Measurements from ENCODE around the gene FBXO31.
A peak's percentile ranks its signal among the peaks of the same experiment; 100 is the strongest.

Gene FBXO31

DNA sequence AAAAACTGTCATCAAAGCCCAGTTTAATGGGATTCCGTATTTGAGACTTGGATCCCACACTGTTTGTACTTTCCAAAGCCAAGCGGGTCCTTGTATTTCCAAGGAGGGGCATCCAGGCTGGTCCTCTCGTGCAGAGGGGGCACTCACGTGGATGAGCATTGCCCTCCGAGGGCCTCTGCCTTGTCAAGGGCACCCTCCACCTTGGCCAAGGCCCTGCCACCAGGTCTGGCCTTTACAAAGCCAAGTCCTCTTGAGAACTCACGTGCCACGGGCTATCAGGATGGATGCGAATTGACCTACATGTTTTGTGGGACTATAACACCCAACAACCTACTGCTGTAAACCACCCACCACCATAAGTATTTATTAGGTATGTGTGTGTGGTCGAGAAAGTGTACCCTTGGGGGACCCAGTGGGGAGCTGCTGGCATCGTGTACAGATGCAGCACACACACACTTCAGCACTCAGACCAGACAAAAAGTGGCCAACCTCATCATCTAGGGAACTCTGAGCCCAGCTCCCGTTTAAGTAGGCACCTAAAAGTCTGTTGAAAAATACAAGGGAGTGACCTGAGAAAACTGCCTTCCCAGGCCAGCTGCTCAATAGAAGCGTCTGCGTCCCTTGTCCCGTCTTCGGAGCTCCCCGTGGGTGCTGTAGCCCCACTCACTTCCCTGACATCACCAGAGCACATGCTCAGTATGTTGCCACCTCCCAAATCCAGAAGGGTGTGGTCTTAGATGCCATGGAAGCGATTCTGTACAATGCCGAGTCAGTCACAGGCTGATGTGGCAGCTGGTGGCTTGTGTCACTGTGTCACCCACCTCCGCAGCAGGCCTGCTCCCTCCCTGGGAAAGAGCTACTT lies 21.4 kb upstream of the FBXO31 start:
- H3K4me2 ChIP-seq, result no peak overlapping the region
- TF ChIP-seq Cebpa-rat (IDR thresholded peaks at IDR 0.05), result no peak
- H3K9me3 ChIP-seq (replicated peaks in 1 of 11), result no peaks in the 10 kb centered on the region
- H3K27ac ChIP-seq, result no peak overlapping the region
- H4K20me1 ChIP-seq, result peaks cover 15 to 83% (median 32%) of the 10 kb centered on the region in 11 experiments; a peak in 19 of 22 replicates
- no peak overlapping the region for H3K4me3 ChIP-seq
- H3K27me3 ChIP-seq, result no peaks in the 10 kb centered on the region
- H3K36me3 ChIP-seq, result peaks cover 62 to 100% (median 89%) of the 10 kb centered on the region in 11 experiments
- no peak overlapping the region for H3K9ac ChIP-seq
- H3K4me1 ChIP-seq, result no peaks in the 10 kb centered on the region

DNA sequence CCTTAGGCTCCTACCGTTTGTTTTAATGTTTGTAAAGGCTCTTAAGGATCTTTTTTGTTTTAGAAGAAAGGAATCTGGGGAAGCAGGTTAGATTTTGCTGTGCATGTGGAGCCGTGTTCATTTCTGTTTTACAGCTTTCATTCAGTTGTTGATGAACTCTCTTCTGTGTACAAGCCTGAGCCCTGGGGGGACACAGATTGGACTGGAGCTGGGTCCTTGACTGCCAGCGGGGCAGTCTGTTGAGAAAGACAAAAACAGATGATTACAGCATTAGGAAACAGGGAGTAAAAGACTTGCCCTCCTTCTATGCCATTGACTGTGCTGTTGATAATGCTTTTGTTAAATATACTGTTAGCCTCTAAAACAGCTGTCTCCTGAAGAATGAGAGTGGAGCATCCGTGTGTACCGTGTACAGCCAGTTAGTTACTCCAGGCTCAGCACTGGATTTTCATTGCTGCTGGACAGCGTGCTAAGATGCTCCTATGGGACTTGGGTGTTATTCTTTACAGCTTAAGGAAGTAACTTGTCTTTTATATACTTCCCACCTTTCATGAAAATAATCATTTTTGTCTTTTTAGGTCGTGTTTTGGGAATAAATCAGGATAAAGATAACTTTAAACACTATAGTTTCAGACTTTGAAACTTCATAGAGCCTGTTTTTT lies 11.7 kb upstream of the FBXO31 start:
- no peak overlapping the region for H3K27ac ChIP-seq
- no peak for TF ChIP-seq Cebpa-rat (IDR thresholded peaks at IDR 0.05)
- H3K9ac ChIP-seq, result peak overlapping the region in 2 of 11 experiments; percentile 4 to 99; a peak in 1 of 22 replicates
- H3K9me3 ChIP-seq (replicated peaks in 1 of 11), result no peaks in the 10 kb centered on the region
- H4K20me1 ChIP-seq, result peaks cover 66 to 80% (median 75%) of the 10 kb centered on the region in 11 experiments
- no peaks in the 10 kb centered on the region for H3K27me3 ChIP-seq
- peaks cover 35 to 50% (median 39%) of the 10 kb centered on the region in 10 experiments for H3K4me1 ChIP-seq
- H3K4me2 ChIP-seq, result peak overlapping the region in 10 of 11 experiments; percentile 19 to 100 (median 93); a peak in 12 of 22 replicates
- H3K36me3 ChIP-seq, result peaks cover 24 to 51% (median 32%) of the 10 kb centered on the region in 11 experiments
- no peak overlapping the region for H3K4me3 ChIP-seq

DNA sequence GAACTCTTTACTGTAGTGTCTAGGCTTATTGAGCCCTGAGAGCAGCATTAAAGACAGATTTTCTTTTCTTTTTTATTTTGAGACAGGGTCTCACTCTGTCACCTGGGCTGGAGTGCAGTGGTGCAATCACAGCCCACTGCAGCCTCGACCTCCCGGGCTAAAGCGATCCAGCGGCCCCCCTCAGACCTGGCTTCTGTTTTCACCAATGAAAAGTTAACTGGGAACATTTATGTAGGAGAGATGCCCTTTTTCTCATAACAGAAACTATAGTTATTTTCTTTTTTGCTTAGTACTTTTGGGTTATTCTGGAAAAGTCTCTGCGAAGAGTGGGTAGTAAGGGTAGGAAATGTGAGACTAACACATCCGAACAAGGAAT lies 10.1 kb upstream of the FBXO31 start:
- Histone ChIP-seq H3K4me1 (peaks cover 48 to 66% (median 54%) of the 10 kb centered on the region in 10 experiments), H3K4me3 (peak overlapping the region; percentile 88 to 97 (median 94)), H3K27me3 (no peaks in the 10 kb centered on the region), H3K9me3 (replicated peaks in 1 of 11) (no peaks in the 10 kb centered on the region), H3K27ac (peak overlapping the region in 7 of 11 experiments; percentile 94 to 99 (median 96); a peak in 7 of 22 replicates), H3K36me3 (peaks cover 10 to 34% (median 19%) of the 10 kb centered on the region in 11 experiments), H3K9ac (peak overlapping the region; percentile 94 to 100 (median 98)), H4K20me1 (peaks cover 60 to 65% (median 64%) of the 10 kb centered on the region in 11 experiments), H3K4me2 (peak overlapping the region; percentile 89 to 100 (median 94))
- no peak for TF ChIP-seq Cebpa-rat (IDR thresholded peaks at IDR 0.05)

- H3K27me3 ChIP-seq, result no peaks in the 10 kb centered on the region
- peak overlapping the region; percentile 94 to 100 (median 98) for H3K9ac ChIP-seq
- no peaks in the 10 kb centered on the region for H3K9me3 ChIP-seq (replicated peaks in 1 of 11)
- TF ChIP-seq Cebpa-rat (IDR thresholded peaks at IDR 0.05), result no peak
- peak overlapping the region; percentile 89 to 100 (median 94) for H3K4me2 ChIP-seq
- peaks cover 50 to 67% (median 58%) of the 10 kb centered on the region in 10 experiments for H3K4me1 ChIP-seq
- H3K4me3 ChIP-seq, result peak overlapping the region; percentile 88 to 97 (median 94)
- peaks cover 54 to 59% (median 58%) of the 10 kb centered on the region in 11 experiments for H4K20me1 ChIP-seq
- peaks cover 6 to 28% (median 13%) of the 10 kb centered on the region in 11 experiments; a peak in 15 of 22 replicates for H3K36me3 ChIP-seq
- H3K27ac ChIP-seq, result peak overlapping the region; percentile 94 to 99 (median 96)
These were observed 9.5 kb upstream of the FBXO31 start for GRCh38 chr16:87392821-87393679.

DNA sequence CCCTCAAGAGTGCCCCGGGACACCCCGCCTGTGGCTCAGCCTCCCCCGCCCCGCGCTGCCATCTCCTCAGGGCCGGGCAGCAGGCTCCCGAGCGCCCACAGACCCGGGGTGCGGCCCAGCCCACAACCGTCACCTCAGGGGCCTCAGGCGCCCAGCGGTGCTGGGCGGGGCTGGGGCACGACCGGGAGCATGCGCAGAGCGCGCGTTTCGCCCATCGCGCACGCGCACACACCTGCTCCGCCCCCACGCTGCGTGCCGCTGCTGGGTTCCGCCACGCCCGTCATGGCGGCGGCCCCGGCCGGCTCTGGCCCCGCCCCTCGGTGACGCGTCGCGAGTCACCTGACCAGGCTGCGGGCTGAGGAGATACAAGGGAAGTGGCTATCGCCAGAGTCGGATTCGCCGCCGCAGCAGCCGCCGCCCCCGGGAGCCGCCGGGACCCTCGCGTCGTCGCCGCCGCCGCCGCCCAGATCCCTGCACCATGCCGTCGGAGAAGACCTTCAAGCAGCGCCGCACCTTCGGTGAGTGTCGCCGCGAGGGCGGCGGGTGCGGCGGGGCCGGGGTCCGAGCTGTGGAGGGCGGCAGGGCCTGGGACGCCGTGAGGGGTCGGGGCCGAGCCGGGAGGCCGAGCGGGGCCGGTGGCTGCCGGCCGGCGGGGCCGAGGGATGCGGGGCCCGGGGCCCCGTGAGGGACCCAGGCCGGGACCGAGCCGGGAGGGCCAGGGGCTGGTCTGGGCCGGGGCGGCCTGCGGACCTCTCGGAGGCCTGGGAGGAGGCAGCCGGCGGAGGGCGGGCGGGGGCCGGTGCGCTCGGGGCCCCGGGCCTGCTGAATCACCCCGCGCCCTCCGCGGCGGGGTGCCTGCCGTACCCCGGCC lies 8.6 kb upstream of the FBXO31 start, which contains the start of gene MAP1LC3B:
Gene MAP1LC3B (plus strand): TSS at position 387 of the 871 bp plus-strand sequence. CDS start 92 bp downstream, at position 479.
- Histone ChIP-seq H3K9ac (peak within 1 kb of the TSS; percentile 94 to 100 (median 98)), H4K20me1 (peaks cover 46 to 50% (median 50%) of the 10 kb centered on the region in 11 experiments), H3K36me3 (peaks cover 4 to 19% (median 12%) of the 10 kb centered on the region in 11 experiments; a peak in 11 of 22 replicates), H3K4me1 (peaks cover 59 to 73% (median 65%) of the 10 kb centered on the region in 10 experiments), H3K4me3 (peak within 1 kb of the TSS; percentile 88 to 97 (median 94)), H3K27me3 (no peaks in the 10 kb centered on the region), H3K27ac (peak within 1 kb of the TSS; percentile 94 to 99 (median 96)), H3K9me3 (replicated peaks in 1 of 11) (no peaks in the 10 kb centered on the region), H3K4me2 (peak within 1 kb of the TSS; percentile 94 to 100 (median 98))
- no peak for TF ChIP-seq Cebpa-rat (IDR thresholded peaks at IDR 0.05)

GRCh38 chr16:87391324-87391949 lies 7.9 kb upstream of the FBXO31 start:
- peak in 4 of 11 experiments; percentile 16 to 53 (median 32); a peak in 3 of 22 replicates for TF ChIP-seq Cebpa-rat (IDR thresholded peaks at IDR 0.05)
- Histone ChIP-seq H3K27ac (peak overlapping the region; percentile 94 to 99 (median 96)), H3K4me2 (peak overlapping the region; percentile 92 to 99 (median 97)), H3K4me3 (peak overlapping the region; percentile 88 to 97 (median 94)), H4K20me1 (peaks cover 38 to 43% (median 42%) of the 10 kb centered on the region in 11 experiments), H3K9me3 (replicated peaks in 1 of 11) (no peaks in the 10 kb centered on the region), H3K9ac (peak overlapping the region; percentile 94 to 100 (median 98)), H3K27me3 (no peaks in the 10 kb centered on the region), H3K36me3 (peaks cover 4 to 12% (median 7%) of the 10 kb centered on the region in 11 experiments; a peak in 9 of 22 replicates), H3K4me1 (peaks cover 66 to 75% (median 72%) of the 10 kb centered on the region in 10 experiments)

Measured in BLaER1 treated with 17β-estradiol and CSF1 and Interleukin-3, amounts not matched to agents 10 nM and 100 nM (cell line).